Measurements from ENCODE around the gene PSMC4. TPM values are rescaled to one million over a fixed set of nuclear protein-coding genes. Genes with fewer than 3 reads are reported as not detected.

Gene PSMC4
- total RNA-seq, 1 experiment from 2014 or later, result 120 TPM

- TF ChIP-seq ZBTB33 (IDR thresholded peaks at IDR 0.05; ENCODE audit: extremely low read depth, insufficient replicate concordance, low read length) (no peak), EZH2 (IDR thresholded peaks at IDR 0.05) (no peak), EZH2phosphoT487 (IDR thresholded peaks at IDR 0.05; ENCODE audit: borderline replicate concordance) (no peak), JUND (IDR thresholded peaks at IDR 0.05) (no peak), SP1 (IDR thresholded peaks at IDR 0.05; ENCODE audit: low read depth) (no peak), SIN3A (IDR thresholded peaks at IDR 0.05; ENCODE audit: low read depth) (no peak), TCF7L2 (IDR thresholded peaks at IDR 0.05; ENCODE audit: borderline replicate concordance, extremely low read depth, insufficient read depth, insufficient read length) (no peak), RAD21 (IDR thresholded peaks at IDR 0.05; ENCODE audit: low read depth) (no peak), FOSL1 (IDR thresholded peaks at IDR 0.05; ENCODE audit: low read depth) (no peak), CBX3 (IDR thresholded peaks at IDR 0.05; ENCODE audit: low read depth) (no peak), POLR2AphosphoS5 (IDR thresholded peaks at IDR 0.05; ENCODE audit: low read depth, low read length) (no peak), ZFX (IDR thresholded peaks at IDR 0.05) (no peak)
These were observed 34.9 kb upstream of the PSMC4 start (continued) for GRCh38 chr19:39936020-39936419.

DNA sequence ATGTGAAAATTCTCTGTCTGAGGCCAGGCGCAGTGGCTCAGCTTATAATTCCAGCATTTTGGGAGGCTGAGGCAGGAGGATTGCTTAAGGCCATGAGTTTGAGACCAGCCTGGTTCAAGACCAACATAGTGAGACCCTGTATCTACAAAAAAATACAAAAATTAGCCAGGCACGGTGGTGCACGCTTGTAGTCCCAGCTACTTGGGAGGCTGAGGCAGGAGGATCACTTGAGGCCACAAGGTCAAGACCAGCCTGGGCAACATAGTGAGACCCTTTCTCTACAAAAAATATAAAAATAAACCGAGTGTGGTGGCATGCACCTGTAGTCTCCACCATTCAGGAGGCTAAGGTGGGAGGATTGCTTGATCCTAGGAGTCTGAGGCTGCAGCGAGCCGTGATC, 34.3 kb upstream of the PSMC4 start:
- no TSS peak for BruUV-seq (replicated peaks)
- ChIA-PET CTCF (no interaction called here), RAD21 (ENCODE audit: low non-redundant PET in 1 of 2, low total read pairs in 2 of 2, uncharacterized antibody in 2 of 2, unreplicated experiment in 2 of 2) (no interaction called here), POLR2A (no interaction called here)
- H3K4me3 ChIP-seq (replicated peaks in 1 of 2; ENCODE audit: low read depth in 1 of 2, low read length in 2 of 2), result no peak overlapping the region
- no peaks in the 10 kb centered on the region for H3K27me3 ChIP-seq (ENCODE audit: insufficient read depth, low read length)
- ATAC-seq, result no peak
- no peak overlapping the region for H3K4me2 ChIP-seq (ENCODE audit: low read length)
- H2AFZ ChIP-seq (ENCODE audit: low read depth, low read length, poor library complexity, severe bottlenecking), result no peak overlapping the region
- intact Hi-C loops (cut with micrococcal nuclease), result no loop called here
- no peaks in the 10 kb centered on the region for H3K79me2 ChIP-seq (ENCODE audit: insufficient read depth, low read length)
- no peak for DNase-seq (ENCODE audit: low read depth, low spot score)
- H3K27ac ChIP-seq (ENCODE audit: low read depth, low read length), result no peak overlapping the region
- H3K9ac ChIP-seq (ENCODE audit: low read length), result no peak overlapping the region
- H3K4me1 ChIP-seq (ENCODE audit: control insufficient read depth in 1 of 2, insufficient read depth in 2 of 2, low read length in 2 of 2), result peaks cover 0 to 6% of the 10 kb centered on the region in 2 experiments; a peak in 1 of 4 replicates
- no peaks in the 10 kb centered on the region for H3K9me2 ChIP-seq (ENCODE audit: insufficient read depth)
- H3K9me3 ChIP-seq (ENCODE audit: control insufficient read depth in 1 of 2, insufficient read depth in 1 of 2, low read depth in 1 of 2, low read length in 2 of 2), result no peaks in the 10 kb centered on the region
- no peaks in the 10 kb centered on the region for H4K20me1 ChIP-seq (ENCODE audit: insufficient read depth)
- H3K36me3 ChIP-seq (ENCODE audit: control insufficient read depth in 1 of 2, insufficient read depth in 2 of 2, low read length in 2 of 2), result no peaks in the 10 kb centered on the region
- TF ChIP-seq TCF7L2 (IDR thresholded peaks at IDR 0.05; ENCODE audit: borderline replicate concordance, extremely low read depth, insufficient read depth, insufficient read length), result no peak
- no peak for TF ChIP-seq EZH2phosphoT487 (IDR thresholded peaks at IDR 0.05; ENCODE audit: borderline replicate concordance)
- no peak for TF ChIP-seq SP1 (IDR thresholded peaks at IDR 0.05; ENCODE audit: low read depth)
- TF ChIP-seq FOSL1 (IDR thresholded peaks at IDR 0.05; ENCODE audit: low read depth), result no peak
- TF ChIP-seq, protein P1, sequence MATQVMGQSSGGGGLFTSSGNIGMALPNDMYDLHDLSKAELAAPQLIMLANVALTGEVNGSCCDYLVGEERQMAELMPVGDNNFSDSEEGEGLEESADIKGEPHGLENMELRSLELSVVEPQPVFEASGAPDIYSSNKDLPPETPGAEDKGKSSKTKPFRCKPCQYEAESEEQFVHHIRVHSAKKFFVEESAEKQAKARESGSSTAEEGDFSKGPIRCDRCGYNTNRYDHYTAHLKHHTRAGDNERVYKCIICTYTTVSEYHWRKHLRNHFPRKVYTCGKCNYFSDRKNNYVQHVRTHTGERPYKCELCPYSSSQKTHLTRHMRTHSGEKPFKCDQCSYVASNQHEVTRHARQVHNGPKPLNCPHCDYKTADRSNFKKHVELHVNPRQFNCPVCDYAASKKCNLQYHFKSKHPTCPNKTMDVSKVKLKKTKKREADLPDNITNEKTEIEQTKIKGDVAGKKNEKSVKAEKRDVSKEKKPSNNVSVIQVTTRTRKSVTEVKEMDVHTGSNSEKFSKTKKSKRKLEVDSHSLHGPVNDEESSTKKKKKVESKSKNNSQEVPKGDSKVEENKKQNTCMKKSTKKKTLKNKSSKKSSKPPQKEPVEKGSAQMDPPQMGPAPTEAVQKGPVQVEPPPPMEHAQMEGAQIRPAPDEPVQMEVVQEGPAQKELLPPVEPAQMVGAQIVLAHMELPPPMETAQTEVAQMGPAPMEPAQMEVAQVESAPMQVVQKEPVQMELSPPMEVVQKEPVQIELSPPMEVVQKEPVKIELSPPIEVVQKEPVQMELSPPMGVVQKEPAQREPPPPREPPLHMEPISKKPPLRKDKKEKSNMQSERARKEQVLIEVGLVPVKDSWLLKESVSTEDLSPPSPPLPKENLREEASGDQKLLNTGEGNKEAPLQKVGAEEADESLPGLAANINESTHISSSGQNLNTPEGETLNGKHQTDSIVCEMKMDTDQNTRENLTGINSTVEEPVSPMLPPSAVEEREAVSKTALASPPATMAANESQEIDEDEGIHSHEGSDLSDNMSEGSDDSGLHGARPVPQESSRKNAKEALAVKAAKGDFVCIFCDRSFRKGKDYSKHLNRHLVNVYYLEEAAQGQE (IDR thresholded peaks at IDR 0.05; ENCODE audit: low read depth), result no peak
- no peak for TF ChIP-seq EZH2 (IDR thresholded peaks at IDR 0.05)
- no peak for TF ChIP-seq CBX3 (IDR thresholded peaks at IDR 0.05; ENCODE audit: low read depth)
- TF ChIP-seq ZNF274 (IDR thresholded peaks at IDR 0.05; ENCODE audit: low read depth, low read length), result no peak
- TF ChIP-seq, protein P2, sequence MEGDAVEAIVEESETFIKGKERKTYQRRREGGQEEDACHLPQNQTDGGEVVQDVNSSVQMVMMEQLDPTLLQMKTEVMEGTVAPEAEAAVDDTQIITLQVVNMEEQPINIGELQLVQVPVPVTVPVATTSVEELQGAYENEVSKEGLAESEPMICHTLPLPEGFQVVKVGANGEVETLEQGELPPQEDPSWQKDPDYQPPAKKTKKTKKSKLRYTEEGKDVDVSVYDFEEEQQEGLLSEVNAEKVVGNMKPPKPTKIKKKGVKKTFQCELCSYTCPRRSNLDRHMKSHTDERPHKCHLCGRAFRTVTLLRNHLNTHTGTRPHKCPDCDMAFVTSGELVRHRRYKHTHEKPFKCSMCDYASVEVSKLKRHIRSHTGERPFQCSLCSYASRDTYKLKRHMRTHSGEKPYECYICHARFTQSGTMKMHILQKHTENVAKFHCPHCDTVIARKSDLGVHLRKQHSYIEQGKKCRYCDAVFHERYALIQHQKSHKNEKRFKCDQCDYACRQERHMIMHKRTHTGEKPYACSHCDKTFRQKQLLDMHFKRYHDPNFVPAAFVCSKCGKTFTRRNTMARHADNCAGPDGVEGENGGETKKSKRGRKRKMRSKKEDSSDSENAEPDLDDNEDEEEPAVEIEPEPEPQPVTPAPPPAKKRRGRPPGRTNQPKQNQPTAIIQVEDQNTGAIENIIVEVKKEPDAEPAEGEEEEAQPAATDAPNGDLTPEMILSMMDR (IDR thresholded peaks at IDR 0.05 in 2 of 3, conservative IDR thresholded peaks at IDR 0.05 in 1 of 3; ENCODE audit: borderline replicate concordance in 1 of 3, insufficient read depth in 1 of 3, low read depth in 2 of 3, low read length in 2 of 3), result no peak
- TF ChIP-seq, protein P3, sequence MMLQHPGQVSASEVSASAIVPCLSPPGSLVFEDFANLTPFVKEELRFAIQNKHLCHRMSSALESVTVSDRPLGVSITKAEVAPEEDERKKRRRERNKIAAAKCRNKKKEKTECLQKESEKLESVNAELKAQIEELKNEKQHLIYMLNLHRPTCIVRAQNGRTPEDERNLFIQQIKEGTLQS (IDR thresholded peaks at IDR 0.05), result no peak

Data from HCT116 (cell line).